ES-I3 (cell line): ENCODE results near the gene HAND2.

ENCODE experiments used
- H3K36me3 ChIP-seq: 2 replicates; pipeline ENCODE4 v1.6.1; 2013; ENCODE audit warnings: mild to moderate bottlenecking, low read length, control low read depth, moderate library complexity; ENCODE audit not compliant: insufficient read depth
- H3K4me1 ChIP-seq: 2 replicates; pipeline ENCODE4 v1.6.1; 2013; ENCODE audit warnings: mild to moderate bottlenecking, control low read depth, low read length; ENCODE audit not compliant: insufficient read depth
- H3K9ac ChIP-seq: 2 replicates; pipeline ENCODE4 v1.6.1; 2013; ENCODE audit warnings: low read depth, mild to moderate bottlenecking, low read length, moderate library complexity
- H3K9me3 ChIP-seq: 2 replicates; pipeline ENCODE4 v1.6.1; 2013; ENCODE audit warnings: mild to moderate bottlenecking, low read length, moderate library complexity; ENCODE audit not compliant: control insufficient read depth, insufficient read depth

HAND2 gene

DNA sequence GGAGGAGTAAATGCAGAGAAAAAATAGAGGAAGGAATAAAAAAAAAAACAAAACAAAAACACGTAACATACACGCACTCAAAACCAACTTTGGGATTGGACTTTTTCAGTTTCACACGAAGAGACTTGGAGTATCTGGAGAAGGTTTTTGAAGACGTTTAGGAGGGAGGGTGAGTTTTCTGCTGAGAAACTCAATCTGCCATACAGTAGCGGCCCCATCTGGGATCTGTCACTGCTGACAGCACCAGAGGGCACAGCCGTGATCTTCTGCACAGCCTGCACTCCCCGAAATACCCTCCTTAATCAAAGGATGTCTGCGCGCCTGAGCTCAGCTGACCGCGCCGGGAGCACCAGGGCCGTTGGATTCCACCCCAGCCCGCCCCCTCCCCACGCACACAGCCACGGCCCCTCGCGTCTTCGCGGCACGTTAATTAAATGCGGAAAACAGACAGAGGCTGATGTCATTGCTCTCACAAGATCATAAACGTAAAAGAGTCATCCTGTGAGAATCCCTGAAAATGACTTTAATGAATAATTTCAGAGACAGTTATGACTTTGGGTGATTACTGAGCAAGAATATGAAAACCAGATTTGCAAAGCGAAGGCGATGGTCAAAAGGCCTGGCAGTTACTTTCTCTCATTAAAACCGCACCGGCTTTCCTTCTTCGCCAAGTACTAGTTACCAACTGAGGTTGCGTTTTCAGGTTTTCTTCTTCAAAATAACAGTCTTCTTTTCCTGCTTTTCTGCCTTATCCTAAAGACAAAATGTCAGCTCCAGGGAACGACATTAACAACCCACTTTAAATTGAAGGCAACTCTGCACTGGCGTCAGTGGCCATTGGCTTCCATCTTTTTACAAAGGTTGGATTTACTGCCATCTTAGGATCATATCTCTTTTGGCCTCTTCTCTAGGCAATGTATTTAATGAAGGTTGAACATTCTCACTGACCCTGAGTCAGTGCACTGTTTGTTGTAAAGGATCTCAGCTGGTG lies 10.6 kb downstream of the HAND2 start:
- Histone ChIP-seq H3K9ac (no peak overlapping the region), H3K36me3 (no peaks in the 10 kb centered on the region), H3K4me1 (peaks cover 9% of the 10 kb centered on the region), H3K9me3 (no peaks in the 10 kb centered on the region)

DNA sequence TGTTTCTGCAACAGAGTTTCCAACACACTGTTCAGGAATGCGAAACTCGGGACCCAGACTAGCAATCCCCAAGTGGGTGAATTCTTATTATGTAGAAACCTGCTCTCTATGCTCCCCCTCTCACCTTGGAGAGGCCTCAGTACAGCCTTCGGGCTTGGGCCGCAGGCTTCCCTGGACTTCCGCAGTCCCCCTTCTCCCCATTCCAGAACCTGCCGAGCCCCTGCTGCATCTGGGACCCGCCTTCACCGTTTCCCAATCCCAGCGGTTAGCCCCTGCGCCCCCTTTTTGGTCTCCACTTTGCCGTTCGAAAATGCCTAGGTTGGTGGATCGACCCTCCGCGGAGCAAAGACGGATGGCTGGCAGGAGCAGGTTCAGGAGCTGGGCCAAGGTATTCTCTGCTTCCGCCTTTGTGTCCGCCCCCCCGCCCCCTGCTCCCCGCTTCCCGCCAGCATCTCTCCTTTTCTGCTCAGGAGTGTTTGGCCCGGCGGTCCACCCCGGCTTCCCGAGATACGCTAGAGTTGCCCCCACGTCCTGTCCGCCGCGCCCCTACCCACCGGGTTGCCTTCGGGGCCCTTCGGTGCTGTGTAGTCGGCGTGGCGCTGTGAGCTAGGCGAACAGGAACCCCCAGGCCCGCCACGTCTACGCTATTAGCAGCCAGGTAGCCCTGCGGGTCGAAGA lies 11.5 kb downstream of the HAND2 start:
- Histone ChIP-seq H3K4me1 (peaks cover 9% of the 10 kb centered on the region), H3K9ac (peak overlapping the region; percentile 29; the same call in 1 of the 2 replicates), H3K9me3 (no peaks in the 10 kb centered on the region), H3K36me3 (no peaks in the 10 kb centered on the region)

DNA sequence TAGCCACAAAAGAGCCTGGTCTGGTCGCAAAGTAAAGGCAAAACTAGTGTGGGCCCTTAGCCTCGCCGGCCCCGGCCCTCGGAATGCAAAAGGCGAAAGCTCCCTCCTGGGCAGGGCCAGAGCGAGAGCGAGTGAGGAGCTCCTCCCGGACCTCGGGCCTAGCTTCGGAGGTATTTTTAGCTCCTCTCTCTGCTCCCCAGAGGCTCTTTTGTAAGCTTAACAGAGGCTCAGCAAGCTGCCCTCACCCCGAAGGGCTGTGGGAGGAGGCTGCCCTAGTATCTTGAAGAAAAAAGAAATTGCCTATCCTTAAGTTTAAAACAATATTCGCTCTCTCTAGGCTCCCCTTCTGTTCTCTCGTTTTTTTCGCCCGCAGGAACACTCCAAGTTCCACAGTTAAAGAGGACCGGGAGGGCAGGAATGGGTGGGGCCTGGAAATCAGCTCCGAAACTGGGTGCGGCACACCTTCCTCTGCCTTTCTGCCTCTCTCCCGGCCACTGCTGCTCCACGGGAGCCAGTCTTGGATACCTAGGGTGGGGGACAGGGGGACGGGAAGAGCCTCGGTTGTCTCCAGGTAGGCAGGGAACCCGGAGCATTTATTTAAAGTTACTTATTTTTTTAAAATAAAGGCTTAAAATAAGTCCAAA lies 12.1 kb downstream of the HAND2 start:
- Histone ChIP-seq H3K36me3 (no peaks in the 10 kb centered on the region), H3K9ac (no peak overlapping the region), H3K4me1 (peaks cover 9% of the 10 kb centered on the region), H3K9me3 (no peaks in the 10 kb centered on the region)

DNA sequence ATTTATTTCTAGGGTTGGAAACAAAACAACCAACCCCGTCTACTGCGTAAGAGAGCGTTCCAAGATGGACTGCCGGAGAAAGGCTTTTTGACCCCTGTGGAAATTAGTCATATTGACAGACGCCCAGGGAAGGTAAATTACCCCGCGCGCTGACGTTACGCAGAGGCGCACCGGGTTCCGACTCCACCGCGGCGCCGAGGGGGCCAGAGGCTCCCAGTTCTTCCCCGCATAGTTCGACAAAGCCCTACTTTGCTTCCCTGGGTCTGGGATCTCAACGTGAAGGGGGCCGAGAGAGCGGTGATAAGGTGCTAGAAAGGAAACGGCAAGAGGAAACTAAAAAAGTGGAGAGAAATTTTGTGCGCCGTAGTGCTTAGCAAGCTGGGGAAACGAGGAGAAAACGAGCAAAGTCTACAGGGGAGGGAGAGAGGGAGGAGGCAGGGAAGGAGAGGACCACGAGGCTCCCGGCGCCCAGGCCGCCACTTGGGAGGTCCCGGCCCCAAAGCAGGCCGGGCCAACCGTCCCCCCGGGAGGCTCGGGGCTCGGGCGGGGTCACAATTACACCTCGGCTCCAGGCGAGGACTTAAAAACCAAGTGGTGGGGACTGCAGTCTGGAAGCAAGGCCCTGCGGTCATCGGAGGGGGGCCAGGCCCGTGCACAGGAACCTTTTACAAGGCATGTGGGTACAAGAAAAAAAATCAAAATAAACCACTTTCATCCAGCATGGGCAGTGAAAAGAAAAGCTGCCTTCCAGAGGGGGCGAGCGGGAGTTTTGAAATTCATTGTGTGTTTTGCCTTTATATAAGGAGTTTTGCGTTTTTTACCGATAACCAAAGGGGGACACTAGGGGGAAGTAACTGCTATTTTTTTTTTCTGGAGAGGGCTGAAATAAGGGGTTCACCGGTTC lies 13.2 kb downstream of the HAND2 start:
- H3K9me3 ChIP-seq = no peaks in the 10 kb centered on the region
- H3K4me1 ChIP-seq = peaks cover 9% of the 10 kb centered on the region
- H3K36me3 ChIP-seq = no peaks in the 10 kb centered on the region
- H3K9ac ChIP-seq = peak overlapping the region; percentile 25; the same call in 1 of the 2 replicates

DNA sequence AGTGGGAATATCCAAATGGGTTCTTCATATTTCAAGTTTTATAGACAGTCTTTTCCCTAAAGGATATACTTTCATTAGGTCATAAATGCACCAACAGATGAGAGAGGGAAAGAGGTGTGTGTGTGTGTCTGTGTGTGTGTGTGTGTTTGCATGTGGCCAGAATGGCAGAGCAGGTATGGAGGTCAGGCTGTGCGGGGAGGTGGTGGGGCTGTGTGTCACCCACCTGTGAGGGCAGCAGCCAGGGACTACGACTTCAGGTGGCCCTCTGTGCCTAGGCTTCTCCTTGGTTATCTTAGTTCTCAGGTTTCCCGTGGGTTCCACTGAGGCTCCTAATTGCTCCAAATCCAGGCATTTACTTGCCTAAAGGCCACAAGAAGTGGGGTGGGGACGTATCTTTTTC lies 14.6 kb downstream of the HAND2 start:
- Histone ChIP-seq H3K36me3 (no peaks in the 10 kb centered on the region), H3K4me1 (peaks cover 9% of the 10 kb centered on the region), H3K9ac (no peak overlapping the region), H3K9me3 (no peaks in the 10 kb centered on the region)

DNA sequence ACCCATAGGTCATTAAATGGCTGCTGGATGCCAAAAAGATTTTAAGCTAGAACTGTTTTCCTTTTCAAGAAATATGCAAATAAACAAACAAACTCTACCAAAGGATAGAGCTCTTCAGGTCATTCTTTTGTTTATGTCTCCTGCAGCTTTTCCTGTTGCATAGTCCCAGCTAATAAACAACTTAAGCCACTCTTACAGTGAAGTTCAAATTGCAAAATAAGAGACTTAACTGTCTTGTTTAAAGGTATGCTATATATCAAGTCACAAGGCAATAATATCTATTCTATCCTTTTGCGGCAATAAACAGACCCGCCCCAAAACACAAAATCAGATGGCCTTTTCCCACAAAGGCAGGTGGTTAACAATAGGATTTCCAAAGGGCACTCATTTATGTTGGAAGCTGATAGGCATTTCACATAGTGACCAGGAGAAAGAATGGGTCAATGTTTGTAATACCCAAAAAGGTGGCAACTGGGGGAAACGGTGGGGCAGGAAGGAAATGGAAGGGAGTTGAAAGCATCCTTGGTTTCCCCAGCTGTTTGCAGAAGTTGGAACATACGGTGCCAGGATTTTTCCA lies 15.3 kb downstream of the HAND2 start:
- Histone ChIP-seq H3K9me3 (no peaks in the 10 kb centered on the region), H3K36me3 (no peaks in the 10 kb centered on the region), H3K4me1 (peaks cover 9% of the 10 kb centered on the region), H3K9ac (no peak overlapping the region)

DNA sequence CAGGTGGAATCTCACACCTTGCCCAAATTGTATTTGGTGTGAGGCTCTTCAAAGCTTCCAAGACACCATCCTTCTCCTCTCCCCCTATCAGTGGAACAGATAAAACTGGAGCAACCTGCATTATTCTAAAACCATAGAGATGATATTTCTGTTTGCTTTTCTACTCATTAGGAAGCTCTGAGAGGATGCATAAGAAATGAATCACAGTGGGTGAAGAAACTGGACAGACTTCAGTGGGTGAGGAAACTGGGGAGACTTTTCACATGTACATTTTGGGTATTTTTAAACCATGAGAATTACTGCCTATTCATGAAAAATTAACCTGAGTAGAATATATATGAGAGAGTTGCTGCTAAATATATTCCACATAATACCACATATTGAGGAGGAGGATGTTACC lies 16.4 kb downstream of the HAND2 start:
- no peaks in the 10 kb centered on the region for H3K9me3 ChIP-seq
- no peaks in the 10 kb centered on the region for H3K36me3 ChIP-seq
- H3K4me1 ChIP-seq = peaks cover 9% of the 10 kb centered on the region
- no peak overlapping the region for H3K9ac ChIP-seq

DNA sequence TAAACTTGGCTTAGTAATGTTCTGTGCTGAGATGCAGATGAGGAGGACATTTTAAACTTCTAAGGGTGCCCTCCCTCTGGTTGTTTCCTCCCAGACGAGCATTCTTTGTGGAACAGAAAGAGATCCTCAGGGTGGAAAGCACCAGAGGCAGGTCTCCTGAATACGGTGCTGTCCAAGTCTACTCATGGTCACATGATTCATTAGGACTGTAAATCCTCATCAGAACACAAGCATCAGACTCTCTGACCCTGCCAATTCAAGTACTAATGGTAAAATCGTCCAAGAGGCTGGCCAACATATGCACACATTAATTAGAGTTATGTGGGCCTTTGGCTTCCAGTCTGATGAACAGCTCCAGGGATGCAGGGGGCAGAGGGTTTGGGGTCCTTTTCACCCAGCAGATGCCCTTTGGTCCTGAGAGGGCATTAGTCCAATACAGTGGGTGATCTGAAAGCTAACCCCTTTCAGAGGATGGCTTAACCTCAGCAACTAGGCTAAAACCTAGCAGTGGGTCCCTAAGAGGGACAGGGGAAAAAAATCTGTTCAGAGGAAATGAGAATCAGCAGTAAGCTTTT lies 18.2 kb downstream of the HAND2 start:
- H3K4me1 ChIP-seq = peaks cover 6% of the 10 kb centered on the region
- no peaks in the 10 kb centered on the region for H3K36me3 ChIP-seq
- no peak overlapping the region for H3K9ac ChIP-seq
- H3K9me3 ChIP-seq = no peaks in the 10 kb centered on the region

DNA sequence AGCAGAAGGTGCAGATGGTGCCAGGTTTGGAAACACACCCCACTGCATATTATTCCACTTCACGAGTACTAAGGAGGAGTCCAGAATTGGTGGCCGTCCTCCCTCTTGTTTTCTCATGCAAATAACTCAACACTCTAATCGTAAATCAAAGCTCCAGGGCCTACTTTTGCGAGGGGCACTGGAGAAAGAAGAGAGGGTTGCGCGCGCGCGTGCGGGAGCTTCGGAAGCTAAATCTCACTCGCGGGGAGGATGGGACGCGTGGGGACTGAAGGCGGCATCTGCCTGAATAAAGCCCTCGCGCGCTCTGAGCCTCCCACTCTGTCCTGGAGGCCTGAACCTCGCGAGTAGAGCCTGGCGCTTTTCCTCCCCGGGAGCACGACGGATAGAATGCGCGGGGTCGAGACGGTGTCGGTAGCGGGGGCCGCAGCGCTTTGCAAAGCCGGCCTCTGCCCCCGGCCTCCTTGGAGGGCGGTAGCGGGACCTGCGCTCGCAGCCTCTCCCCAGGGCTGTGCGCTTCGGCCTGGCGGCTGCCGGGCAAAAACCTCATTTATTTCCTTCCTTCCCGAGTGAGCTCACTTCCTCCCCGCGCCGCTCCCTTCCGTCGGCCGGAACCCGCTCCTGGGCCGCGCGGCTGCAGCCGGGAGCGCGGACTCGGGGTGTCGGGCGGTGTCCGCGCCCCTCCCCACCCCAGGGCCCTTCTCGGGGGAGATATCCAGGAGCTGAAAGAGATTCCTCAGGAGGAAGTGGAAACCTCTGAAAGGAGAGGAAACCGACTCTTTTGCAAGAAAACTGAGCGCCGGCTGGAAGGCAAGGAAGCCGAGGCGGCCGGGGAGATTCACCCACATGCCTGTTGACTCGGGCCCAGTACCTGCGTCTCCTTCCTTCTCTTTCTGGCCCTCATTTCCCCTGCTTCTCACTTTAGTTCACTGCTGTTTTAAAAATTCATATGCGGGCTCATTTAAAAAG lies 20.7 kb downstream of the HAND2 start:
- H3K4me1 ChIP-seq = no peaks in the 10 kb centered on the region; the same call in 1 of the 2 replicates
- no peaks in the 10 kb centered on the region for H3K36me3 ChIP-seq
- peak overlapping the region; percentile 52 for H3K9ac ChIP-seq
- no peaks in the 10 kb centered on the region for H3K9me3 ChIP-seq

DNA sequence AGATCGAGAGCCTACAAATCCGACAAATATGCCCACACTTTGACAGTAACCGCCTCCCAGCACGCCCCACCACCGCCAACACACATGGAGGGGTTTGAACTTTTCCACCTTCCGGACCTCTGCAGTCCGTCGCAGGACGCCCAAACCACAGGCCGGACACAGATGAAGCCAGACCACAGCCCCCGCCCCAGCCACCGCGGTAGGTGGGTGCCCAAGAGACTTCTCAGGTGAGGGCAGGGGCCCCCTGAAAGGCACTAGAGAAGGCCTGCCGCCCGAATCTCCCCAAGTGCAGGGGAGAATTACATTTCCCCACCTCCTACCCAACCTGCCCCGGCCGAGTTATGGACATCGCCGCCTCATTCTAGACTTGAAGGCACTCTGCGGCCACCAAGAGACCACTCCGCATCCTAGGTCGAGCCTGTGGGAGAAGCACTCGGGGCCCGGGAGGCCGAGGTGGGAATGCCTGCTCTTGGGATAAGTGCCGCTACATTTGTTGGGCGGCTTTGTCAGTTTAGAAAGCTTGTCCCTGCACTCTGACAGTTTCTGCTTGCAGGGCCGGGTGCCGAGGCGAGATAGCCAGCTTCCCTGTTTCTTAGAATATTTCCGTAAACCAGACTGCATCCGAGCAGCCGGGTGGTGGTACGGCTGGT lies 21.5 kb downstream of the HAND2 start:
- Histone ChIP-seq H3K9me3 (no peaks in the 10 kb centered on the region), H3K9ac (peak overlapping the region; percentile 52; the same call in 1 of the 2 replicates)

DNA sequence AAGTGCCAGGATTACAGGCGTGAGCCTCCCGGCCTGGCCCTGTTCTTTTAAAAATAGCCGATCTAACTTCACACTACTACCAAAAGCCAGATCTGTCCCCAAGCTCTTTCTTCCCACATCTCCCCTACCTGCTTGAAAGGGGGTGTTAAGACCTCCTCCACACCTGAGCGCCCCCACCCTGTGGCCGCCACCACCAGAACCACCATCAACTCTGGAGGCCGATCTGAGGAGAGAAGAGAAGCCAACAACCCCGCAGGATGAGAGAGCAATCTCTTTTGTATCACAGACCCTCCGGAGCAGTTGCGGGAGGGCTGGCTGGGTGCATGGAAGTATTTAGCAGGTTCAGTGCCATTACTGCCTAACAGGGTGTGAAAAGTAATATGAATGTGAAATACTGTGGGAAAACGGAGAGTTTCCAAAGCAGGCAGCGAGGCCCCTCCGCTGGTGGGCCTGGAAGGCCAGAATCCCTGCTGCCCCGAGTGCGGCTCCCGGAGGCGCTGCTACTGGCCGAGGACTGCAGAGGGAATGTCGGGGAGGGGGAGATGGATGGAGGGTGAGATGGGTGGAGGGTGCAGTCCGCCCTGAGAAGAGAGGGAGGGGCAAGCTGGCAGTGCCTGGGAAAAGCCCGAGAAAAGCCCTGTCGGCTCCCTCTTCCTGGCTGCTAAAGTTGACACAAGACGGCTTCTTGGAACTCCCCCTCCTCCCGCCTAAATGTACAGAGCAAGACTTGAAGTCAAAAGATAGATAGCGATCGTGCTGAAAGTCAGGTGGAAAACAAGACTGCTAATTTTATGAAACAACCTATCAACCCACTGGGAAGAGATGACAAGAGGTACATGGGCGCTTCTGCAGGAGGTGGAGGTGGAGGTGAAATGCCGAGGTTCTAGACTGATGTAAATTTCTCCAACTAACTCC lies 22.3 kb downstream of the HAND2 start:
- H3K9me3 ChIP-seq = no peaks in the 10 kb centered on the region
- H3K4me1 ChIP-seq = no peaks in the 10 kb centered on the region; the same call in 1 of the 2 replicates
- H3K36me3 ChIP-seq = no peaks in the 10 kb centered on the region
- H3K9ac ChIP-seq = no peak overlapping the region; the same call in 1 of the 2 replicates

More for the DNA sequence above, 21.5 kb downstream of the HAND2 start:
- Histone ChIP-seq H3K4me1 (no peaks in the 10 kb centered on the region; the same call in 1 of the 2 replicates), H3K36me3 (no peaks in the 10 kb centered on the region)
